ENCODE results near the gene MMP17.

MMP17 gene

DNA sequence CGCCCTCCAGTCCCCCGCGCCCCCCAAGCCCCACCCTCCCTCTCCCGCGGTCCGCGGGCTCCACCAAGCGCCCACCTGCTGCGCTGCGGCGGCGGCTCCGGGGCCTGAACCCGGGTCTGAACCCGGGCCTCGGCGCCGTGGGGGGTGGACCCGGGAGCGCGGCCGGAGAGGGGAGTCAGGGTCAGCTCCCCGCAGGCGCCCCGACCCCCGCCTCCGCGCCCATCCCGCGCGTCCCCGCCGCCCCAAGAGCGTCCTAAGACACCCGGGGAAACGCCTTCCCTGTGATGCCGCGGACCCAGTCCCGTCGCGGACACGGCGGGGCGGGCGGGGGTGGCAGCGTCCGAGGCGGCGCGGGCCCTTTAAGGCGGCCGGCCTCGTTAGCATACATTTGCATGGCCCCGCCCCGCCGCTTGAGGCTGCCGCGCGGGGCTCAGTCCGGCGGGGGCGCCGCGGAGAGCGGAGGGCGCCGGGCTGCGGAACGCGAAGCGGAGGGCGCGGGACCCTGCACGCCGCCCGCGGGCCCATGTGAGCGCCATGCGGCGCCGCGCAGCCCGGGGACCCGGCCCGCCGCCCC lies at the start of gene MMP17:
TSS of gene MMP17 (plus strand) at position 433 of the 574 bp plus-strand sequence. CDS start at position 535, 102 bp downstream.
- peak; percentile 67 for DNase-seq (ENCODE audit: low spot score)
- TF ChIP-seq, protein P1, sequence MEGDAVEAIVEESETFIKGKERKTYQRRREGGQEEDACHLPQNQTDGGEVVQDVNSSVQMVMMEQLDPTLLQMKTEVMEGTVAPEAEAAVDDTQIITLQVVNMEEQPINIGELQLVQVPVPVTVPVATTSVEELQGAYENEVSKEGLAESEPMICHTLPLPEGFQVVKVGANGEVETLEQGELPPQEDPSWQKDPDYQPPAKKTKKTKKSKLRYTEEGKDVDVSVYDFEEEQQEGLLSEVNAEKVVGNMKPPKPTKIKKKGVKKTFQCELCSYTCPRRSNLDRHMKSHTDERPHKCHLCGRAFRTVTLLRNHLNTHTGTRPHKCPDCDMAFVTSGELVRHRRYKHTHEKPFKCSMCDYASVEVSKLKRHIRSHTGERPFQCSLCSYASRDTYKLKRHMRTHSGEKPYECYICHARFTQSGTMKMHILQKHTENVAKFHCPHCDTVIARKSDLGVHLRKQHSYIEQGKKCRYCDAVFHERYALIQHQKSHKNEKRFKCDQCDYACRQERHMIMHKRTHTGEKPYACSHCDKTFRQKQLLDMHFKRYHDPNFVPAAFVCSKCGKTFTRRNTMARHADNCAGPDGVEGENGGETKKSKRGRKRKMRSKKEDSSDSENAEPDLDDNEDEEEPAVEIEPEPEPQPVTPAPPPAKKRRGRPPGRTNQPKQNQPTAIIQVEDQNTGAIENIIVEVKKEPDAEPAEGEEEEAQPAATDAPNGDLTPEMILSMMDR (IDR thresholded peaks at IDR 0.05), result no peak
- Histone ChIP-seq H3K27ac (peak within 1 kb of the TSS in 1 of 2 donors; percentile 58), H3K4me3 (peak within 1 kb of the TSS; percentile 72)

DNA sequence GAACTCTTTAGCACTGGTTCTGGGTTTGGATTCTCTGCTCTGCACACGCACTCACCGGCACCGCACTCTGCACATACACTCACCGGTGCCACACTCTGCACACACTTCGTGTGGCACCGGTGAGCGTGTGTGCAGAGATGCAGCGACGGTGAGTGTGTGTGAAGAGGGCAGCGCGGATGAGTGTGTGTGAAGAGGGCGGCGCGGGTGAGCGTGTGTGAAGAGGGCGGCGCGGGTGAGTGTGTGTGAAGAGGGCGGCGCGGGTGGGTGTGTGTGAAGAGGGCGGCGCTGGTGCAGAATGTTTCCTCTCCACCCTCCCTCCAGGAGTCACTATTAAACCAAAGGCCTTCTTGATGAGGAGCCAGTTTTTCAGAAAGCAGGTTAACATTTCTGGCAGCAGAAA lies 49.2 kb upstream of the MMP17 start:
- TF ChIP-seq, protein P1 (IDR thresholded peaks at IDR 0.05), result no peak
- no peak for DNase-seq (ENCODE audit: low spot score)
- Histone ChIP-seq H3K4me3 (no peak overlapping the region), H3K27ac (no peak overlapping the region)

DNA sequence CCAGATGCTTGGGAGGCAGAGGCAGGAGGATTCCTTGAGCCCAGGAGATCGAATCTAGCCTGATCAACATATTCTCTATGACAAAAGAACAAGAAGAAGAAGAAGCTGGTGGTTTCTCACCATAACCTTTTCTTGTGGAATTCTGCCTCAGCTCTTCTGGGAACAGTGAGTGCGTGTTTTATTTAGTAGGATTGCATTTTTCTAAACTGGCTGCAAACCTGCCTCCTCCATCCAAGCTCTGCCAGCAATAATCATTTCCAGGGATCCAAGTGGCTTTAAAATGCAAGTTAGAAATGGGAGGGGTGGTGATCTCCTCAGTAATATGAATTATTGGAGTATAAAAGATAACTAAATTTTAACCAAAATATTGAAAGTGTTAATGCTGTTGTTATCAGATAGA lies 46.1 kb upstream of the MMP17 start:
- H3K4me3 ChIP-seq, result no peak overlapping the region
- H3K27ac ChIP-seq, result no peak overlapping the region
- TF ChIP-seq, protein P1 (IDR thresholded peaks at IDR 0.05), result no peak
- DNase-seq (ENCODE audit: low spot score), result no peak

DNA sequence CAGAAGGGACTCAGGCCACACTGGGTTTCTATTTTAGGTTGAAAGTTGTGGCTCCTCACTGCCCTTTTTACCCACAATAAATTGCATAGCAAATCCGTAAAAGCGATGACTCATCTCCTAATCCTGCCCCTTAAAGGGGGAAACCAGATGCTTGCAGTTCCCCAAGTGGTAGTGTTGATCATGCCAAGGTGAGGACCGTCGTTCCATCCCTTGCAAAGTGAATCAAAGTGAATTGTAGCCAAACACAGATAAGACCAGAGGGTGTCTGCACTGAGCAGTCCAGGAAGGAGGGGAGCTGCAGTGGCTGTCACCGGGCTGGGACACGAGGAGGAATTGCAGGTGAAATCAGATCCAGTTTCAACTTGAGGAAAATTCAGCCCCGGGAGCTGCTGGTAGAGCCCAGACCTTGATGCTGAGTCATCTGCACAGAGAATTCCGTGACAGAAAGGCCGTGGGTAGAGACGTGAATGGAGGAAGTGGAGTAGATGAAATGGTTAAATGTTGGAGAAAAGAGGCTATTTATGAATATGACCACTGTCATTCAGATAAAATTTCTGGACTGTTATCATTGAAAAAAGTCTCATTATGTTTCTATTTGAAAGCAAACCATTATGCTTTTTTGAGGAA lies 44.2 kb upstream of the MMP17 start:
- H3K4me3 ChIP-seq, result peak overlapping the region; percentile 50
- DNase-seq (ENCODE audit: low spot score), result no peak
- TF ChIP-seq, protein P1 (IDR thresholded peaks at IDR 0.05), result no peak

DNA sequence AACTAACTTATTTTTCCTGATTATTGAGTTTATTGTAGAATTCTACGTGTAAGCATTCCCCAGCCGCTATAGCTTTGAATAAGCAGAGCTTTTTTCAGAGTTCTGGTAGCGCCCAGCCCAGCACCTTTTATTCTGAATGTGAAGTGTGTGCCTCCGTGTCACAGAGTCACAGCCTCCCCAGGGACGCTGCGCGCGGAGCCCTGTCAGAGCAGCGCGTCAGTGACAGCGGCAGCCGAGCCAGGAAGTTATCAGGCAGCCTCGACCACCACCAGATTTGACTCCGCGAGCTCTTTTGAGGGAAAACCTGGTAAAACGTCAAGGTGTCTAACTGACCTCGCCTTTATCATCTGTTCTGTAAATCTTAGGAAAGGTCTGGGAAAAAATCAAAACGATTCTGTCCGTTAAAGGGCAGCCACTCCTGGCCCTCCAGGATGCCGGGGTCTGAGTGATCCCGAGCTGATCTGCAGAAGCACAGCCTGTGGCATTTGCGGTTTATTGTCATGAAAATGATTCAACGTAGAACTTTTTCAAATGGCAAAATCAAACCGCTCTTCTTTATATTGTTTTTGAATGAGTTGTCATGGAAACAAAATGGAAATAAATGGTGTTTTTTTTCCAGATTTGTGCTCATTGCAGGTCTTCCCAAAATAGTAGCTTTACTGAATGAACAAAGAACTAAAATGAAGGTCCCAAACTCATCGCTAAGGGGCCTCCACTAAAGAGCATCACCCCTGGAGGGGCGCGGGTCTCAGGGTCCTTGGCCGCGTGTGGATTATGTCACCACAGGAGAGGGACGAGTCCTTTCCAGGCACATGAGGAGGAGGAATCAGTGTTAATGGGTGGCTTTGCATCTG lies 43.1 kb upstream of the MMP17 start:
- TF ChIP-seq, protein P1 (IDR thresholded peaks at IDR 0.05), result no peak
- Histone ChIP-seq H3K4me3 (no peak overlapping the region), H3K27ac (no peak overlapping the region)
- no peak for DNase-seq (ENCODE audit: low spot score)

More for the DNA sequence above, 44.2 kb upstream of the MMP17 start:
- peak overlapping the region; percentile 21 to 61 for H3K27ac ChIP-seq

DNA sequence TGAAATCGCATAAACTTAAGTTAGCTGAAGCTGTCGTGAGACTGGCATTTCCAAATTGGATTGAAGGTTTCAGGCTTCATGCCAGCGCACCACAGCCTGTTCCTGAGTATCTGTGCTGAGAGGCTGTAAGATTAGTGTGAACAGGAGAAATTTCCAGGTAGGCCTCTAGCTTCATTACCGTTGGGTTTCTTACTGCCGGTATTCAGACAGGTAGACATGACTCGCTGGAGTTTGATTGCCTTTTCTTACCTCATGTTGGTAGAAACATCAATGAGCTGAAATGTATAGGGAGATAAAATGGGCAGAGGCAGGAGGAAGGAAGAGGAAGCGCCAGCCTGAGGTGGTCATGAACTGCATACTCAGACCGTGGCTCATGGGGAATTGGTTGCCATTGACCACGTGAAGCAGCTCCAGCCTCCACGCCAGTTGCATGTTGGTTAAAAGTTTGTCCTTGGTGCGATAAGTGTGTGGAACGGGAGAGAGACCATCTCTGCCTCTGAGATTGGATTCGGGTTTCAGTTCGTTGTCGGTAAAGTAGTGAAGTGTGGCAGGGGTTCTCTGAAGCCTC lies 42.3 kb upstream of the MMP17 start:
- TF ChIP-seq, protein P1 (IDR thresholded peaks at IDR 0.05), result no peak
- Histone ChIP-seq H3K27ac (no peak overlapping the region), H3K4me3 (no peak overlapping the region)
- no peak for DNase-seq (ENCODE audit: low spot score)

All from coronary artery (tissue), 2 donors.